Stimulated activated CD4-positive, alpha-beta T cell treated with anti-CD3 and anti-CD28 coated beads, Interleukin-4, amount 100 ng/mL, for 24 hours (primary cell): ENCODE measurements around the gene DARS1.
A peak's percentile ranks its signal among the peaks of the same experiment; 100 is the strongest.
"Not testable (repeated sequence)": the region's sequence is repeated elsewhere in the genome, so short reads cannot be mapped to it uniquely, and the experiment has no call there.

Source experiments
- DNase-seq: peaks from one replicate; pipeline ENCODE4 v3.0.0-alpha.2; 2020

The DARS1 gene

DNA sequence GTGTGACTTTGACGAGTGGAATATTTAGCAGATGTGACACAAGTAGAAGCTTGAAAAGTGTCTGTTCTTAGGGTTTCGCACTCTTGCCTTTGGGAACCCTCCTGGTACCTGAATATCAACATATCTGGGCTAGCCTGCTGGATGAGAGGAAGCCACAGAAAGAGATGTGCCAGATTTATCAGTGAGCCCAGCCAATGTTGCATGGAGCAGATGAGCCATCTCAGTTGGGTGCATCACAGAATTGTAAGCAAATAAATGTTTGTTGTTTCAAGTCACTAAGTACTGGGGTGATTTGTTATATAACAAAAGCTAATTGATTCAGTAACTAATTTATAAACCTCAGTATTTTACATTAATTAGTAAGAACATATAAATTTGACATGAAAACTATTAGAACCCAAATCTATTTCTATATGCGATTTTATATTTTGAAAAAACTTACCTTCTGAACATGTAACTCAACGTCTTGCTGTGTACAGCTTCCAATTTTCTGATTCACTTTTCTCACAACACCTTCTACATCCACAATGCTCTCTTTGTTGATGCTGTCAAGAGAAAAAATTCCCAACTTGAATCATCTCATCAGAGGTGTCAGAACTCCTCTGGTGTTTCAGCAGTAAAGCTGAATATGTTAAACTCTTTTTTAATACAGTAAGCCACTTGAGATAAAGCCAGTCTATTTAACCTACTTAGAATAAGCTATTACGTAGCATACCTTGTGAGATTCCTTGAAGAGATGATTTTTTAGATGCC lies 42.3 kb downstream of the DARS1 start:
- no peak for DNase-seq

DNA sequence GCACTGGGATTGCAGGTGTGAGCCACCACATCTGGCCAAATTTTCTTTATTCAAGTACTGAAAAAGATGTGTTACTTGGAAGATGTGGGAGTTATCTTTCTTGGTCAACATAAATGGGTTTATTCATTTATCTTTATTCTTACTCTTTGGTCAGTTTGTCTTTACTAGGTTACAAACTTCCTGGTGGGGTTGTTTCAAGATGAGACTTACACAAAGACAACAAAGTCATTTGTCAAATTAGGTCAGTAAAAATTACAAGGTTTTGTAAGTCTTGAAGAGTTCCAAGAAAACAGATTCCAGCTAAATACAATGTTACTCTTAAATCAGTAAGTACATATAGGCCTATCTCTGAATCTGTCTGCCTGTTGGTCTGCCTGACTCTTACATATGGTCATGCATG lies 48.9 kb downstream of the DARS1 start:
- no peak for DNase-seq

DNA sequence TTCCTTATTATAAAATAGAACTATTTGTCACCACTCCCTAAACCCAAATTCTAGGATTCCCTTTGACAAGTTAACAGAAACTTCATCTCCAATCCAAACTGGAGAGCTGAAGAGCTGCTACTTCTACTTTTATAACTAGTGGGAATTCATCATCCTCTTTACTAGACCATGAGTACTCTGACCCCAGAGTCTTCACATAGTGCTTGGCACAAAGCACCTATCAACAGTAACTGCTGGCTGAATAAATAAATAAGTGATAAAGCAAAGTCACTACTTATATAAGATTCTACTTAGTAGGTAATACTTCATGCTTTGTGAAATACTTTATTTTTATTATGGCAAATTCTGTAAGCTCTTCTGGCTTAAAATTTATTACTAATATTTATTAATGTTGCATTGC lies 49.5 kb downstream of the DARS1 start:
- DNase-seq, result no peak

DNA sequence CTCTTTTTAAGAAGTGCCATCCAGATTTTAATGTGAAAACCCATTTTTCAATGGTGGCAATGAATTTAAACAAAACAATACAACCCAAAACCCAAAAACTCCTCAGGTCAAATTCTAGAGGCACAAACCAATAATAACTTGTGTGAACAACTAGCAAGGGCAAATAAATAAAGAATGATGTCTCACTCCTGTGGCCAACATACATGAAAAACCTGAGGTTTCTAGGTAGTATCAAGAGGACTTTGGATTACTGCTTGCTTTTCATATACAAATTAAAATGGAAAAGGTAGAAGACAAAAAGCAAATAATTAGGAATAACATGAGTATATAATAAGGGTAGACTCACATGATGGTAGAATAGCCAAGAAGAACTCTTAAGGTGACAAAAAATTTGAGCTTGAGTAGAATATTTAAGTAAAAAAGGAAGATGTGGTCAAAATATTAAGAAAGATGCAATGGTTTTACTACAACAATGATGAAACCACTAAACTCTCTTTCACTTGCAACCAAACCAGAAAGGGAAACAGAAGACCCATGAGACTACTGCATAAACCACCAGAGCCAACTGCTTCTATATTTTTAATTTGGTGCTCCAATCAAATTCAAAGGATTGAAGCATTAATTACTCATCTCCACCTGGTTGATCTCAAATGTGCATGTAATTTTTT lies 53.5 kb downstream of the DARS1 start:
- DNase-seq, result no peak

DNA sequence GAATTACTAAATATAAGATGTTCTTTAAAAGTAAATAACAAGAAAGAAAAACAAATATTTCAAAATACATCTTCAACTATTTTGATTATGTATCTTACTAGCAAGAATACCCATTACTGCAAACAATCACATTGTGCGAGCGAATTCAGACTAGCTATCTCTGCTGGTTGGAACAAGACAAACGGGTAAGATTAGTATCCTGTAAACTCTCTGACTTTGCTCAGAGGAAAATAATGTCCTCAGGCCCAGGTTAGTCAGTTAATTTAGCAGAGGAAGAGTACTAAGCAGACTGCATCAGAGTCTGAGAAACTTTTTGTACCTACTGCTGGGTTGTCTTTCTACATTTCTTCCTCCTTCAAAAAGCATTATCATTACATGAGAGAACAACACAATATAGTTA lies 58.8 kb downstream of the DARS1 start:
- DNase-seq, result no peak

DNA sequence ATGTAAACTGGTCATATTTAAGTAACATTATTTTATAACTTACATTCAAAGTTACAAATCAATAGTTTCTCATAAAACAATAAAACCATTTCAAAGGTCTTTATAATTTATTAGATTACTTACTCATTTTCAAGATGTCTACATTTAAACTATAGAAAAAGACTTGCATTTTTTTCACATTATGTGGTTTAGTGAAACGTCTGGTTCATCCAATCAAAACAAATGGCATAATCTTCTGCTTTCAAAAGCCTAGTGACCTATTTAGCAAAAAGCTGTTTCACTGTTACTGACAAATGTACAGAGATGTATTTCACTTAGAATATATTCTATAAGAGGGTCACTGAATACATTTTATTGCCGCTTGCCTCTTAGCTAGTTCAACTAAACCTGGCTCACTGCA lies 59.9 kb downstream of the DARS1 start:
- no peak for DNase-seq

DNA sequence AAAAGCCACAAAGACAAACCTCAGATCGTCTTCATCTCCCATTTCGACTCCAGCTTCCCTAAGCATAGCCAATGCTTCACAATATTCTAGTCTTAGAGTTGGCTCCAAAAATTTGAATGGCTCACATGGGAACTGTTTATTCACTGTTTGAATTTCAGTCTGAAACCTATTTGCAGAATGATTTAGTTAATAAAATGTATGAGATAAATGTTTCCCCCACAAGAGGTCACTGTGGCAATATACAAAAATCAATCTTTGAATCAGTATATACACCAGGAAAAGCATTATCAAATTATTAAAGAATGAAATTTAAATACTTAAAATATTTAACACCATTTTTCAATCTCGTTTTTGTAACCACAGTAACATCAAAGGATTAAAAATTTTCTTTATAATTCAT lies 69.2 kb downstream of the DARS1 start:
- peak; percentile 8 for DNase-seq

DNA sequence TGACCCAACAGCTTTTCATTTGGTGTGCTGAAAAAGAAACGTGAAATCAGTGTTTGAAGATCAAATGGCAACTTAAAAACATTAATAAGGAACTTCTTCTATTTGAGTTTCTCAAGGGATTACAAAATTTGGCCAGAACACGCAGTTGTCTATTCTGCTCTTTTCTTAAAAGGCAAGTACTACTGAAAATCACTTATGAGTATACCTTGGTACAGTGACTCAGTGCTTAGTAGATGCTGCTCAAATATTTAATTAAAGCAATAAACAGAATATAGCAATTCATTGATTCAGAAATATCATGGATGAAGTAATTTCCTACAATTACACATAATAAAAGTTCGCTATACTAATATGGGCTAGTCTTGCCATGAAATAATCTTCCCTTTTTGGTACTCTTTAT lies 70.9 kb downstream of the DARS1 start:
- DNase-seq, result no peak

DNA sequence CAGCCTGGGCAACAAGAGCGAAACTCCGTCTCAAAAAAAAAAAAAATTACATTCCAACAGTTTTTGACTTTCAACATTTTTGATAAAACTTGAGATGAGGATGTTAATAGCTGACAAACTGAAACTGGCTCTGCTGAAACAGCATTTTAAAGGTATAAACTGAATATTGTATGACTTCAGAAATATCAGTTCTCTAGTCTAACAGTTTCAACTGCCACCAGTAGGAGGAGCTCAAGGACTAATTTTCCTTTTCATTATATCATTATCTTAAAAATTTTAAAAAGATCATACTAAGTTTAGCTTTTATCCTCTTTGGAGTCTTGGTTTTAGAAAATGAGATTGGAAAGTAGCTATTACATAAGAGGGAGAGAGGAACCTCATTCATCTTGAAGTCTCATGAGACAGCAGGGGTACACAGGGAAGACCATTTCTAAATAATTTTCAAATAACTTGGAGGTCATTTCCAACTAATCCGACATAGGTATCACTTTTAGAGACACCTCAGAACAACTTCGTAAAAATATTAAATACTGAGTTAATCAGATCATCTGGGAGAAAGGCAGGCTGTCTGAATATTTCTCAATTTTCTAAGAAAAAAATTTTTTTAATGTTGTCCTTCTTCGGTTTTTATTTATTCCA lies 71.6 kb downstream of the DARS1 start:
- peak; percentile 65 for DNase-seq

DNA sequence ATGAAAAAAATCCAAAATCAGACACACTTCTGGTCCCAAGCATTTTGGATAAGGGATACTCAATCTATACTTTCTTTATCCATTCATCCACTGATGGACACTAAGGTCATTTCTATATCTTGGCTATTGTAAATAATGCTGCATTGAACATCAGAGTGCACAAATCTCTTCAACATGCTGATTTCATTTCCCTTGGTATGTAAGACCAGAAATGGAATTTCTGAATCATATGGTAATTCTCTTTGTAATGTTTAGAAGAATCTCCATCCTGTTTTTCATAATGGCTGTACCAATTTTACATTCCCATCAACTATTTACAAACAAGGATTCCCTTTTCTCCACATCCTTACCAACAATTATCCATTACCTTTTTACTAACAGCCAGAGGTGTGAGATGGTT lies 75.5 kb downstream of the DARS1 start:
- DNase-seq, result no peak

DNA sequence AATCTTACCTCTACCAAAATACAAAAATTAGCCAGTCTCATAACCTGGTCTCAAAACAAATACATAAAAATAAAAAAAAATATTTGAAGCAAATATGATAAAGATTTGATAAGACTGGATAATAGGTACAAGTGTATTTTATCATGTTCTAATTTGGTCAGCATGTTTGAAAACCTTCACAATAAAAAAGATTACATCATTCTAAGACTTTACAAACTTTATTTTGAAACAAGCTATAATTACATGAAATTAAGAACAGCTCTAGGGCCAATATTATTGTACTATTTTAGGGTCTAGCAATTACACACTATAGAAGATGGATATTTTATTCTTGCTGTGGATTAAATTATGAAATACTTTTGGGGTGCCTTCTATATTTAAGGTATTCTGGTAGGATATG lies 79.7 kb downstream of the DARS1 start:
- no peak for DNase-seq

DNA sequence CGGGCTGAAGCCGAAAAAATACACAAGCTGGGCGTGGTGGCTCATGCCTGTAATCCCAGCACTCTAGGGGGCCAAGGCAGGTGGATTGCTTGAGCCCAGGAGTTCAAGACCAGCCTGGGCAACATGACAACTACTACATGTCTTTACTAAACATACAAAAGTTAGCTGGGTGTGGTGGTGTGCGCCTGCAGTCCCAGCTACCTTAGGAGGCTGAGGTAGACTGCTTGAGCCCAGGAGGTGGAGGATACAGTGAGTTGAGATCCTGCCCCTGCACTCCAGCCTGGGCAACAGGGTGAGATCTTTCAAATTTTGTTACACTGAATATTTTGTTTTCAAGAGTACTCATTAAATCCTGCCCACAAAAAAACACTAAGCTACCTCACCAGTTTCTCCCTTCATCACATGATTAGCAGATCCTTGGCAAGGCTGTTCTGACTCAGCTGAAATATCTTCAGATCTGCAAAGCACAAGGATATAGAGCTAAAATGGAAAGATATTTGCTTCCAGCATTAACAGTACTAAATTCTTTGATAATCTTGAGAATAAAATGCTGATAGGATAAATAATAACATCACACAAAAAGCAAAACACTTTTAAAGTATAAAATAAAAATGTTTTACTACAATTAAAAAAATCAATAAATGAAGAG lies 81.0 kb downstream of the DARS1 start:
- DNase-seq, result no peak

DNA sequence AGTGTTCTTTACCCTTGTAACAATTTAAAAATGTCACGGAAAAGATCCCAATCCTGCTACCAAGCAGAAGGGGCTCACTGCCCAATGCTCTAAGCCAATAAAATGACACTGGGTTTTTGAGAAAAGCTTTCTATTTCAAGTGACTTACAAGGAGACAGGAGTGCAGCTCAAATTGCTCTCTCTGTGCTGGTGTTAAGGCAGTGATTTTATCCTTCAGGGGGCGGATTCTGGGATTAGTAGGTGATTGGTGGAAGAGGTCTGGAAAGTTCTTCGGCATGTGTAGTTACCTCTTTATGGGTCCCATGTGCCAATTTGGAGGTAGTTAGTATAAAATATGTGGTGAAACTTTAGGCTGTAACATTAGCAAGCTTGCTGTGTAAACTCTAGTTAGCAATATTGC lies 81.8 kb downstream of the DARS1 start:
- DNase-seq, result no peak

DNA sequence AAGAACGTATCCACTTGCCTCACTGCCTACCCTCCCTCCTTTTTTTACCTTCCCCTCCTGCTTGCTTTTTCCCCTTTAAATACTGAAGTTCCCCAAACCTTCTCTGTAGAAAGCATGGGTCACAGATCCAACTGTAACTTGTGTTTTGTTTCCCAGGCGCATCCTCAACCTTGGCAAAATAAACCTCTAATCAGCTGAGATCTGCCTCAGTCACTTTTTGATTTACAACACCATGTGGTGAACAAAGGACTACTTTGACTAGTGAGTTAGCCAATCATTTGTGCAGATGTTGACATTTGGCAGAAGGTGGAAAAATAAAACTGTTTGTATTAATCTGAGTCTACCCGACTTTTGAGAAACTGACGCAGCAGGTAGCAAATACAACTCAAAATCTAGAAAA lies 85.9 kb downstream of the DARS1 start:
- no peak for DNase-seq

DNA sequence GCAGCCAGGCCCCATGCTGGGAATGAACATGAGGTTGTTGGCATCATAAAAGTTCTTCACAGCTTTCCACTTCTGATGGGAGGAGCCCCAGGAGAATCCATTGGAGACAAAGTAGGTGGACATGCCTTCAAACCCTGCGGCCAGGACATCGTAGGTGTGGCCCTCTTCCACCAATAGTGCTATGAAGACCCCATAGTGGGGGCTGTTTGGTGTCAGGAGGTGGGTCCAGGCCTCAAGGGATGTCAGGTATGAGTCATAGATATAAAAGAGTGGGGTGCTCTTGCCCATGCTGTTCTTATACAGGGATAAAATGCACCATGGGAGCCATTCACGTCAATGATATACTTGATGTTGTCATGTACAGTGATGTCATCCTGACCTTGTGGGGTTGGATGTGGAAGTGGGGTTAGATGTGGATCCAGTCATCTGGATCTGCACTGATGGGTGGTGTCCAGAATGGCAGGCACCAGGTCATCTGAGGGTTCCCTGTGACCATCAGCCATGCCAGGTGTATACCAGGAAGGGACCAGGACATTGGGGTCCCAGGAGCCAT lies 87.1 kb downstream of the DARS1 start:
- no peak for DNase-seq

DNA sequence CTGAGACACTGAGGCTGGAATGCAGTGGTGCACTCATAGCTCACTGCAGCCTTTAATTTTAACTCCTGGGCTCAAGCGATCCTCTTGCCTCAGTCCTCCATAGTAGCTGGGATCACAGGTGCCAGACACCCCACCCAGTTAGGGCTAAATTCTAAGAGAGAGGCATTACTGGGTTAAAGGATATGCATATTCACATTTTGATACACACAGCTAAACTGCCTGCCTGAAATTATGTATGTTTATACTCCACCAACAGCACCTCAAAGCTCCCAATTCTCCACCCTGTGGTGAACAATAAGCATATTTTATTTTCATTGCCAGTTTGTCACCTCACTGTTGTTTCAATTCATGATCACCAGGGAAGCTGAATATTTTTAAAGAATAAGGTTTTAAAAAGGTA lies 90.5 kb downstream of the DARS1 start:
- DNase-seq, result no peak

DNA sequence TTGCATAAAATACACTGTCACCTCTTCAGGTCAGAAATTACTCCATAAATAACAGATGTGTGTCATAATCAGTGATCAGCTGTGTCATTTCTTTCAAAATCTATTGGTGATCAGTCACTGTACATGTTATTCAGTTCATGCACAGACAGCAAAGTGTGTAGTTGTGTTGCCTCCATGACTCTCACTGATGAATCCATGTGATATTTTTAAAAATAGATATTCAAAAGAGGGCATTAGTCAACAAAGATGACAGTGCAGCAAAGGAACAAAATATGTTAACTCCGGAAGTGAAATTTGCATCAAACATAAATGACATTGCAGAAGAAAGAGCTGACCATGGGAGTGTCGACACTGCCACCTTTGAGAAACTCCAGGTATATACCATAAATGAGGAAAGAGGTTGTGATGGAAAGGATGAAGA lies 92.0 kb downstream of the DARS1 start:
- DNase-seq, result no peak

DNA sequence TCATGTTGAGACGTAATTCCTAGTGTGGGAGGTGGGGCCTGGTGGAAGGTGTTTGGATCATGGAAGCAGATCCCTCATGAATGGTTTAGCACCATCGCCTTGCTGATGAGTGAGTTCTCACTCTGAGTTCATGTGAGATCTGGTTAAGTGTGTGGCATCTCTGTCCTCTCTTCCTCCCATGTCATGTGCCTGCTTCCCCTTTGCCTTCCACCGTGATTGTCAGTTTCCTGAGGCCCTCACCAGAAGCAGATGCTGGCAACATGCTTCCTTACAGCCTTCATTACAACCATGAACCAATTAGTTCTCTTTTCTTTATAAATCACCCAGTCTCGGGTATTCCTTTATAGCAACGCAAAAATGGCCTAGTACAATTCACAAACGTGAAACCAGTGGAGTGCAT lies 94.6 kb downstream of the DARS1 start:
- no peak for DNase-seq

DNA sequence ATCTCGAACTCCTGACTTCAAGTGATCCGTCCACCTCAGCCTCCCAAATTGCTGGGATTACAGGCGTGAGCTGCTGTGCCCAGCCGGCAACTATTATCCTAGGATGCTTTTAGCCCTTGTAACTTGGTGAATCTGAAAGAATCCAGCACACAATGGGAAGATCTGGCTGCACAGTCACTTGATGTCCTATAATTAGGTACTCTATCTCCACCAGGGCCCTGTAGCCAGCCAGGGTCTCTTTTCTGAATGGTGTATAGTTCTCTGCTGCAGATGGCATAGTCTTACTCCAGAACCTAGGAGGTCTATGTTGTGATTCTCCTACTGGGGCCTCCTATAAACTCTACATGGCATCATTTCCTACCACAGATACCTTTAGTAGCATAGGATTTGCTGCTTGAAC lies 95.3 kb downstream of the DARS1 start:
- no peak for DNase-seq

DNA sequence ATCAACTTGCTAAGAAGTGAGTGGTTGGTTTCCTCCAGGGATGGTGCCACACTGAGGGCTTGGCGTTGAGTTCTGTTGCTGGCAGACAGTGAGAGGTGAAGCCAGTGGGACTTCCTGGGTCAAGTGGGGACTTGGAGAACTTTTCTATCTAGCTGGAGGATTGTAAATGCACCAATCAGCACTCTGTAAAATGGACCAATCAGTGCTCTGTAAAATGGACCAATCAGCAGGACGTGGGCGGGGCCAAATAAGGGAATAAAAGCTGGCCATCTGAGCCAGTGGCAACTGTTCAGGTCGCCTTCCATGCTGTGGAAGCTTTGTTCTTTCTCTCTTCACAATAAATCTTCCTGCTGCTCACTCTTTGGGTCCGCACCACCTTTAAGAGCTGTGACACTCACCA lies 96.8 kb downstream of the DARS1 start:
- DNase-seq, result not testable (repeated sequence)

DNA sequence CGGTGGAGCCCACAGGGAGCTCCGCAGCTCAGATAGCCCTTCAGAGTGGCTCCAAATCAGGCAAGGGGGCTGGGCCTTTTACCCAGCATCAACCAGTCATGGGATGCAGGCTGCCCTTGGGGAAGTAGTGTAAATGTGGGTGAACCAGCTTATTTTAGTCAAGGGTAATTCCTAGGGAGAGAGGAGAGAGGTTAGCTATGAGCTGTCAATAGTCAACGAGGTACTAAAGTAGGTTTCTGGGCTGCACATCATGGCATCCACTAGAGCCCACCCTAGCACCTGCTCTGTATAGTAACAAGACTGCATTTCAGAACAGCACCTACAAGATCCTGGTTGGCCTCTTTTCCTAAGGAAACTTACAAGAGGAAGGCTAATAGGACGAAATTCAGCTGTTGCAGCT lies 99.7 kb downstream of the DARS1 start:
- DNase-seq, result no peak

DNA sequence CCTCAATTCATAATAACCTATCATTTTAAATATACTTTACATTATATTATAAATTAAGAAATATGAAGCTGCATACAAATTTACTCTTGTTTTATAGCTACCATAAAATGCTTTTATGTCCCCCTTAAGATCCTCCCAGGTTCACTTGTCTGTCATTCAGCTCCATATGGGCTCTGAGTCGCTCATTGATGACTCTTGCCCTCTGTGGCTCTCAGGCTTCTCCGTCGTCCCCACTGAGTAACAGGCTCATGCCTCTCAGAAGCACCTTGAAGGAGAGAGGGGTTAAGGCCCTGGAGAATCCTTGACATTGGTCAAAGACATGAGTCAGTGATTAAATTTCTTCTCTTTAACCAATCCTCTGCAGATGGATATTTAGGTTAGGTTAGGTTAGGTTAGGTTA lies 103.0 kb downstream of the DARS1 start:
- DNase-seq, result no peak

DNA sequence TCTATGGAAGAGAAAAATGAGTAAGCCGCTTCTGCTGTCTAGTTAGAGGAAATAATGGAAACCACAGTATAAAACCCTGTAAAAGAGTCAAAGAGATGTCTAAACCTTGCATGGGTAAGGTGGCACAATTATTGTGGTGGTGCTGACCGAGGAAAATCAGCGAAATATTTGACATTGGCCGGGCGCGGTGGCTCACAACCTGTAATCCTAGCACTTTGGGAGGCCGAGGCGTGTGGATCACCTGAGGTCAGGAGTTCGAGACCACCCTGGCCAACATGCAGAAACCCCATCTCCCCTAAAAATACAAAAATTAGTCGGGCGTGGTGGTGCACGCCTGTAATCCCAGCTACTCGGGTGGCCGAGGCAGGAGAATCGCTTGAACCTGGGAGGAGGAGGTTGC lies 108.7 kb downstream of the DARS1 start:
- DNase-seq, result not testable (repeated sequence)
